ENCODE data around the gene ZDHHC4. TPM values are rescaled to one million over a fixed set of nuclear protein-coding genes. Genes with fewer than 3 reads are reported as not detected.

Gene ZDHHC4
- total RNA-seq, 1 experiment from 2014 or later: 62.0 TPM

GRCh38 chr7:6559896-6560295 is 17.4 kb upstream of the ZDHHC4 start:
- H3K4me1 Mint-ChIP-seq: peaks cover 11 to 16% of the 10 kb centered on the region in 2 experiments
- no peak overlapping the region for H3K4ac ChIP-seq (ENCODE audit: low read depth, low read length)
- DNase-seq: peak; percentile 45
- H3K56ac ChIP-seq (ENCODE audit: insufficient read length, low read depth, low read length): no peak overlapping the region
- H3K9me3 Mint-ChIP-seq: no peaks in the 10 kb centered on the region
- peak overlapping the region in 1 of 2 experiments; percentile 29; a peak in 2 of 5 replicates for H3K4me3 Mint-ChIP-seq
- no peak overlapping the region for H2AK5ac ChIP-seq (ENCODE audit: insufficient read length, low read length)
- H4K5ac ChIP-seq (ENCODE audit: insufficient read length, low read depth, low read length): no peak overlapping the region
- no peak overlapping the region for H3K9ac ChIP-seq (ENCODE audit: extremely low read depth, insufficient read length, low read length)
- no peak overlapping the region for H4K8ac ChIP-seq (replicated peaks; ENCODE audit: insufficient read length, low read depth, low read length)
- no peak overlapping the region for H3T11ph ChIP-seq (ENCODE audit: low read length)
- H3K18ac ChIP-seq (ENCODE audit: insufficient read length, low read depth, low read length): no peak overlapping the region
- H2BK120ac ChIP-seq (ENCODE audit: low read depth, low read length, poor library complexity, severe bottlenecking): no peak overlapping the region
- no peak overlapping the region for H3K27ac ChIP-seq (ENCODE audit: insufficient read length, low read depth, low read length)
- H4K20me1 ChIP-seq (ENCODE audit: control insufficient read depth, insufficient read depth, insufficient read length): no peaks in the 10 kb centered on the region
- no peak overlapping the region for H3K23ac ChIP-seq (ENCODE audit: insufficient read length, low read depth, low read length)
- no peak overlapping the region for H2BK5ac ChIP-seq (ENCODE audit: insufficient read length, low read length)
- H2BK20ac ChIP-seq (ENCODE audit: low read depth, low read length, poor library complexity, severe bottlenecking): no peak overlapping the region
- no peak overlapping the region for H2BK15ac ChIP-seq (ENCODE audit: low read depth, low read length)
- no peak overlapping the region for H3K14ac ChIP-seq (ENCODE audit: insufficient read depth, low read length)
- no peaks in the 10 kb centered on the region for H3K79me1 ChIP-seq (ENCODE audit: insufficient read depth, low read depth, low read length, poor library complexity, severe bottlenecking)
- no peaks in the 10 kb centered on the region for H3K36me3 Mint-ChIP-seq (ENCODE audit: insufficient read depth in 1 of 3, low read depth in 3 of 3)
- H3K27me3 ChIP-seq (ENCODE audit: insufficient read depth, low read length): no peaks in the 10 kb centered on the region
- H3K9me3 ChIP-seq (ENCODE audit: control insufficient read depth, low read depth, low read length): no peaks in the 10 kb centered on the region
- no peak for TF ChIP-seq CTCF (conservative IDR thresholded peaks at IDR 0.05)
- H3K4me2 ChIP-seq (ENCODE audit: insufficient read depth, insufficient read length, low read length): no peak overlapping the region
- WGBS (ENCODE audit: extremely low coverage, insufficient read length, low lambda C conversion rate): no CpG with 5 or more reads among the region's 3 CpGs
- no peaks in the 10 kb centered on the region for H3K23me2 ChIP-seq (ENCODE audit: insufficient read length, low read depth, low read length, poor library complexity, severe bottlenecking)
- H4K91ac ChIP-seq (ENCODE audit: insufficient read length, low read depth, low read length): no peak overlapping the region
- peaks cover under 1% of the 10 kb centered on the region; the same call in 1 of the 2 replicates for H3K27me3 Mint-ChIP-seq (ENCODE audit: low read depth)
- no peak overlapping the region for H2AFZ ChIP-seq (ENCODE audit: low read length)
- H2BK12ac ChIP-seq (ENCODE audit: insufficient read length, low read depth, low read length): no peak overlapping the region
- peak overlapping the region in 1 of 3 experiments; percentile 9; a peak in 2 of 7 replicates for H3K27ac Mint-ChIP-seq
- H3K4me1 ChIP-seq (ENCODE audit: insufficient read depth, low read length): no peaks in the 10 kb centered on the region; the same call in 1 of the 2 replicates
- no peaks in the 10 kb centered on the region for H3K79me2 ChIP-seq (ENCODE audit: insufficient read depth, low read length)
